ENCODE measurements around the gene TTYH3.

GRCh38 chr7:2624293-2624886 is 7.4 kb upstream of the TTYH3 start:
- TF ChIP-seq POLR2AphosphoS5 (IDR thresholded peaks at IDR 0.05; ENCODE audit: borderline replicate concordance, low read depth, low read length) (no peak), EZH2 (IDR thresholded peaks at IDR 0.05) (no peak), FOXP2 (optimal IDR thresholded peaks at IDR 0.05; ENCODE audit: control extremely low read depth, extremely low read length, insufficient read depth) (no peak)

Measured in SK-N-MC (cell line).